ENCODE data around the gene PTGDR. TPM values are rescaled to one million over a fixed set of nuclear protein-coding genes. Genes with fewer than 3 reads are reported as not detected.

PTGDR gene
- total RNA-seq, 4 donors from 2014 or later = 2.7 to 7.4 (median 6.4) TPM

DNA sequence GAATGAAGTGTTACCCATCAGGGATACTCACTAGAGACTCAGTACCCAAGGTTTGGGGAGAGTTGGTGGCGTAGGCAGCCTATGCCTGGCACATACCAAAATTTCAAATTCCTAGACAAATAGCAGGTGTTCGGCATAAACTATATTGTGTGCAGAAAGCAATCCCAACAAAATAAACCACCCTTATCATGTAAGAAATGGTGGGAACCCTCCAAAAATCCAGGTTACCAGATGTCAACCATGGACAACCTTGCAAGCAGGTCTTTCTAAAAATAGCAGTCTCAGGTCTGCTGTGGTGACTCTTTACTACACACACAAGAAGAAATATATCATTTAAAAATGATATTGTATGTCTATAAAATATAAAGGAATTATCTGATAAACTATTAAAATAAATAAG lies 28.9 kb downstream of the PTGDR start:
- 91 to 93% methylated on average over 2 of the region's 2 CpGs for WGBS, 2 donors
- no peaks in the 10 kb centered on the region for H3K36me3 ChIP-seq

DNA sequence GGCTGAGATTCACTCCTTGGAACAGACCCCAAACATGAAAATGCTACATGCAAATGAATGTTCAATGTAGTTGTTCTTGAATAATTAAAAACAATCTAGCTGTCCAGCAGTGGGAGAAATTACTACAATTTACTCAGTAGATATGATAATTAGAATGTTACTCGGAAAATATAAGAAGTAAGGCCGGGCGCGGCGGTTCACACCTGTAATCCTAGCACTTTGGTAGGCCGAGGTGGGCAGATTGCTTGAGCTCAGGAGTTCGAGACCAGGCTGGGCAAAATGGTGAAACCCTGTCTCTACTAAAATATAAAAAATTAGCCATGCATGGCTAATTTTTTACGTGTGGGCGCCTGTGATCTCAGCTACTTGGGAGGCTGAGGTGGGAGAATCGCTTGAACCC lies 31.3 kb downstream of the PTGDR start:
- no peaks in the 10 kb centered on the region for H3K36me3 ChIP-seq
- TF ChIP-seq, protein P1, sequence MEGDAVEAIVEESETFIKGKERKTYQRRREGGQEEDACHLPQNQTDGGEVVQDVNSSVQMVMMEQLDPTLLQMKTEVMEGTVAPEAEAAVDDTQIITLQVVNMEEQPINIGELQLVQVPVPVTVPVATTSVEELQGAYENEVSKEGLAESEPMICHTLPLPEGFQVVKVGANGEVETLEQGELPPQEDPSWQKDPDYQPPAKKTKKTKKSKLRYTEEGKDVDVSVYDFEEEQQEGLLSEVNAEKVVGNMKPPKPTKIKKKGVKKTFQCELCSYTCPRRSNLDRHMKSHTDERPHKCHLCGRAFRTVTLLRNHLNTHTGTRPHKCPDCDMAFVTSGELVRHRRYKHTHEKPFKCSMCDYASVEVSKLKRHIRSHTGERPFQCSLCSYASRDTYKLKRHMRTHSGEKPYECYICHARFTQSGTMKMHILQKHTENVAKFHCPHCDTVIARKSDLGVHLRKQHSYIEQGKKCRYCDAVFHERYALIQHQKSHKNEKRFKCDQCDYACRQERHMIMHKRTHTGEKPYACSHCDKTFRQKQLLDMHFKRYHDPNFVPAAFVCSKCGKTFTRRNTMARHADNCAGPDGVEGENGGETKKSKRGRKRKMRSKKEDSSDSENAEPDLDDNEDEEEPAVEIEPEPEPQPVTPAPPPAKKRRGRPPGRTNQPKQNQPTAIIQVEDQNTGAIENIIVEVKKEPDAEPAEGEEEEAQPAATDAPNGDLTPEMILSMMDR (IDR thresholded peaks at IDR 0.05) = no peak
- TF ChIP-seq POLR2A (IDR thresholded peaks at IDR 0.05) (no peak), EP300 (IDR thresholded peaks at IDR 0.05) (no peak)
- 90 to 91% methylated on average over 10 of the region's 10 CpGs for WGBS, 2 donors
- no peaks in the 10 kb centered on the region for H3K4me1 ChIP-seq
- H3K9me3 ChIP-seq = no peaks in the 10 kb centered on the region
- no peak overlapping the region for H3K4me3 ChIP-seq
- H3K27me3 ChIP-seq = no peaks in the 10 kb centered on the region
- DNase-seq (ENCODE audit: low spot score in 2 of 2) = no peak
- H3K27ac ChIP-seq = no peak overlapping the region

More for the DNA sequence above, 28.9 kb downstream of the PTGDR start:
- no peak overlapping the region for H3K4me3 ChIP-seq
- no peak overlapping the region for H3K27ac ChIP-seq
- no peaks in the 10 kb centered on the region for H3K9me3 ChIP-seq
- no peaks in the 10 kb centered on the region for H3K4me1 ChIP-seq
- no peaks in the 10 kb centered on the region for H3K27me3 ChIP-seq
- DNase-seq (ENCODE audit: low spot score in 2 of 2) = no peak
- TF ChIP-seq, protein P1 (IDR thresholded peaks at IDR 0.05) = no peak
- TF ChIP-seq POLR2A (IDR thresholded peaks at IDR 0.05) (no peak), EP300 (IDR thresholded peaks at IDR 0.05) (no peak)

DNA sequence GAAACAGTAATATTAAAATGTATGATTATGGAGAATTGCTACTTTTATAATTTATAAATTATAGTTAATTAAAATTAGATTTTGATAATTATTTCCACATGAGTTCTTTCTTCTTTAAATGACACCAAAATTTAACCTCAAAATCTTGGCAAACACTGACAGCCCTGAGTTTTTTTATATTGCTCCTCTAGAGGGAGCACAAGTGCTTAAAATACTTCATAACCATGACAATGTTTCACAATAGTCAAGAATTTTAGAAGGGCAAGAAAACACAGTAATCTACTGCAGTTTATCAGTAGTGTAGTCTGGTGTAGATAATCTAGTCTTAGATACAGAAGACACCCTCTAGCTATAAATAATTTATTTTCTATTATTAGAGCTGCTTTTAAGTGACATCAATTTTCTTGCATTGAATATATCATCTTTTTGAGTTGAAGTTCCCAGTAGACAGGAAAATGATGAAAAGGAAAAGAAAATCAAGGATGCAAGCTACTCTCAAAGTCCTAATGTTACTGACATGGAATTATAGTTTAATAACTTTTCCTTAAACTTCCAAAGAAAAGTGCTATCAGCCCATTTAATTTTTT lies 32.3 kb downstream of the PTGDR start:
- H3K9me3 ChIP-seq = no peaks in the 10 kb centered on the region
- no peak overlapping the region for H3K27ac ChIP-seq
- TF ChIP-seq, protein P1 (IDR thresholded peaks at IDR 0.05) = peak; percentile 53 to 67 (median 59)
- no peak for TF ChIP-seq EP300 (IDR thresholded peaks at IDR 0.05)
- TF ChIP-seq POLR2A (IDR thresholded peaks at IDR 0.05) = no peak
- no peaks in the 10 kb centered on the region for H3K4me1 ChIP-seq
- no peaks in the 10 kb centered on the region for H3K27me3 ChIP-seq
- H3K4me3 ChIP-seq = no peak overlapping the region
- H3K36me3 ChIP-seq = no peaks in the 10 kb centered on the region
- peak in 1 of 2 donors; percentile 38 for DNase-seq (ENCODE audit: low spot score in 2 of 2)

DNA sequence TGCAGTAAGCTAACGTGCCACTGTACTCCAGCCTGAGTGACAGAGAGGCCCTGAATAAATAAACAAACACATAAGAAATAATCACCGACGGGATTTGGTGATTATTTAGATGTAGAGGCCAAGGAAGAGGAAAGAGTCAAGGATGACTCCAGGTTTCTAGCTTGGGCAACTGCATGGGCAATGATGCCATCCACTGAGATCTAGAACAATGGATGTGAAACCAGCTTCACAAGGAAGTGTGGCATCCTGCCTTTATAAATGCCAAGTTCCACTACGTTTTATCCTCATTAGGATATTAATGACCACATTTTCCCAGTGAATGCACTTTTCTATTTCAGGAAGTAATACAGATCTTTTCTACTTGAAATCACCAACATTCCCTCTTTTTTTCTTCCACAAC lies 35.7 kb downstream of the PTGDR start:
- H3K36me3 ChIP-seq = no peaks in the 10 kb centered on the region
- no peak for DNase-seq (ENCODE audit: low spot score in 2 of 2)
- TF ChIP-seq POLR2A (IDR thresholded peaks at IDR 0.05) (no peak), EP300 (IDR thresholded peaks at IDR 0.05) (no peak)
- TF ChIP-seq, protein P1 (IDR thresholded peaks at IDR 0.05) = no peak
- H3K9me3 ChIP-seq = no peaks in the 10 kb centered on the region
- WGBS, 2 donors = 72 to 75% methylated on average over 4 of the region's 4 CpGs
- no peaks in the 10 kb centered on the region for H3K27me3 ChIP-seq
- H3K27ac ChIP-seq = no peak overlapping the region
- H3K4me1 ChIP-seq = no peaks in the 10 kb centered on the region
- no peak overlapping the region for H3K4me3 ChIP-seq

DNA sequence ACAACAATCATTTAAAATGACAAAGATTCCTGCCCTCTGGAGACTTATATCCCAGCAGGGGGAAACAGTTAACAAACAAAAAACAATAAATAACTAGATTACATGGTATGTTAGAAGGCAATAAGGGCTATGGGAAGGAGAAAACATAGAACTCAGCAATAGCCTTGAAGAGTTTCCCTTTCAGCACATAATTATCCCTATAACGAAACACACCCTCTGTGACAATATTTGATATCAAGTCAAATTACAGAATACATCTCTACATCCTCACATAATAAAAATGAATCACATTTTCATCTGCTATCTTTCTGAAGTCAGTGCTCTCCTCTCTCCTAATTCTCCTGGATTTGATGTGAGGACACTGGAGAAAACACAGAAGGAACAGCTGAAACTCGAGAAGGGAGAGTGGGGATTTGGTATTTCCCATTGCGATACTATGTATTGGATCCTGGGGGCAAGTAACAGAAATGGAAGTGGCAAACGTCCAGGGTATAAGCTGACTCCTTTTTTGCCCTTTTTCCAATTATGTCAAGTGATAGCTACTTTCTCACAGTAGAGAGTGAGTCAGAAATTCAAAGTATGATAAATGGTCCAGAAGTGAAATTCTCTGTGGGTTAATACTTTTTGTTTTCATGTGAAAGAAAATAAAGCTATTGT lies 36.9 kb downstream of the PTGDR start:
- WGBS, 2 donors = 71 to 72% methylated on average over 4 of the region's 4 CpGs
- Histone ChIP-seq H3K4me3 (no peak overlapping the region), H3K9me3 (no peaks in the 10 kb centered on the region), H3K4me1 (no peaks in the 10 kb centered on the region), H3K27me3 (no peaks in the 10 kb centered on the region), H3K27ac (no peak overlapping the region), H3K36me3 (no peaks in the 10 kb centered on the region)
- TF ChIP-seq POLR2A (IDR thresholded peaks at IDR 0.05) = no peak
- no peak for TF ChIP-seq EP300 (IDR thresholded peaks at IDR 0.05)
- no peak for DNase-seq (ENCODE audit: low spot score in 2 of 2)
